NCI-H1436 treated with DMSO at 0.1 percent for 48 hours (cell line): ENCODE results near the gene ZNF280A.

Source experiments
- DNase-seq: peaks from one replicate; lab custom pipeline; 2025; lab: John Stamatoyannopoulos, UW

ZNF280A gene

DNA sequence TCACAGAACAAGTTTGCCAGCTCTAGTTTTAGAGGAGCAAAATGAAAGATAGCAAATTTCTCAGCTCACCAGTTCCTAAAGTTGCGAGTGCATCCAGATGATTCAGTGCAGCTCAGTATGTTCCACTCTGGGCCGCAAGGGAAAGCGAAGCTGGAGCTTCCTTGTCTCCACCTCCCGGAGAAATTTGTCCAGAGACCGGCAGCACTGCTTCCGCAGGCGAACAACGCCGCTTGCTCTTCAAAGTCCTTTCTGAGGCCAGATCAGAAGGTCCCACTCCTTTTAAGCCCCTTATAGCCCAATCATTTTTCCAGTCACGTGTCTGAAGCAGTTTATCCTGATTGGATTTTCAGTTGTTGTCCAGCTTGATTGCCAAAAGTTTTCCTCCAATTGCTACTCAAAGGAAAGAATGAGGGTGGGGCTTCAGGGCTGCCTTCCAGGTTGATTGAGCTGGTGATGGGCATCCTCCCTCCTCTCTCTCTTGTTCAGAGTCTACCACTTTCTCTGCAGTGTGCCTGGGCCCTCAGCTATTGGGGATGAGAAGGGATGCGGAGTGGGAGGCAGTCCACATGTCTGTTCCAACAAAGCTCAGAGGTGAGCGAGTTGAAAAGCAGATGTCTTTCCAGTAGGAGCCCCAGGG, at the start of gene ZNF280A:
TSS of gene ZNF280A (minus strand) at position 251 of the 637 bp plus-strand sequence. CDS start 4,640 bp downstream, outside the sequence.
- no peak for DNase-seq

GRCh38 chr22:22569218-22569617, 49.1 kb upstream of the ZNF280A start:
- DNase-seq: no peak

GRCh38 chr22:22565981-22566380, 45.9 kb upstream of the ZNF280A start:
- no peak for DNase-seq

DNA sequence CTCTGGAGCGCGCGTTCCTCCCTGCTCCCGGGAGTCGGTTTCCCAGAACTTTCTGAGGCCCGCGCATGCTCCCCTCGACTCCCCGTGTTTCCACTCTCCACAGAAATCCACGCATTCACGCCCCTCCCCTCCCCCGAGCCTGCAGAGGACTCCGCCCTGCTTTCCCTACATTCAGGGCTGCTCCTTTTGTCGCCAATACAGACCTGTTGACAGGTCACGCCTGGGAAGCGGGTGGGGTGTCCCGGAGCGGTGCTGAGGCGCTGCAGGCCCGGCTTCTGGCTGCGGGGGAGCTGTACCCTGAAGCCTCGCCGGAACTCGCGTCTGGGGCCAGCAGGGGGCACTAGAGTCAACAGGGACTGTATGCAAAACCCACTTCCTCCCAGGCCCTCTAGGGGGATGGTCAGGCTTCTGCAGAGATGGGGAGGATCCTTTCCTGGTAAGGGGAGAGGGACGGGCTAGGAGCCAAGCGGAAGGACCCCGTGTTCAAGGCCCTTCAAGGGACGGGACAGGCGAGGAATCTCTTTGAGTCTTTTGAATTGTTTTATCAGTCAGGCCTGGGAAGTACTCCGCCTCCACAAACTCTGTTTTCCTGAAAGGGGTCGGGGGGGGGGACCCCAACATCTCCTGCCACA, 39.0 kb upstream of the ZNF280A start, which contains the start of gene PRAME:
TSS of gene PRAME (minus strand) at position 294 of the 632 bp plus-strand sequence. CDS start 2,433 bp downstream, outside the sequence.
- DNase-seq: peak; percentile 56

- no peak for DNase-seq
Observed at GRCh38 chr22:22558071-22558971, 38.3 kb upstream of the ZNF280A start.

- no peak for DNase-seq
Observed at GRCh38 chr22:22556995-22557925, 37.2 kb upstream of the ZNF280A start.

- no peak for DNase-seq
Observed at GRCh38 chr22:22556578-22556977, 36.5 kb upstream of the ZNF280A start.

- DNase-seq: no peak
Observed at GRCh38 chr22:22555596-22555995, 35.5 kb upstream of the ZNF280A start.

DNA sequence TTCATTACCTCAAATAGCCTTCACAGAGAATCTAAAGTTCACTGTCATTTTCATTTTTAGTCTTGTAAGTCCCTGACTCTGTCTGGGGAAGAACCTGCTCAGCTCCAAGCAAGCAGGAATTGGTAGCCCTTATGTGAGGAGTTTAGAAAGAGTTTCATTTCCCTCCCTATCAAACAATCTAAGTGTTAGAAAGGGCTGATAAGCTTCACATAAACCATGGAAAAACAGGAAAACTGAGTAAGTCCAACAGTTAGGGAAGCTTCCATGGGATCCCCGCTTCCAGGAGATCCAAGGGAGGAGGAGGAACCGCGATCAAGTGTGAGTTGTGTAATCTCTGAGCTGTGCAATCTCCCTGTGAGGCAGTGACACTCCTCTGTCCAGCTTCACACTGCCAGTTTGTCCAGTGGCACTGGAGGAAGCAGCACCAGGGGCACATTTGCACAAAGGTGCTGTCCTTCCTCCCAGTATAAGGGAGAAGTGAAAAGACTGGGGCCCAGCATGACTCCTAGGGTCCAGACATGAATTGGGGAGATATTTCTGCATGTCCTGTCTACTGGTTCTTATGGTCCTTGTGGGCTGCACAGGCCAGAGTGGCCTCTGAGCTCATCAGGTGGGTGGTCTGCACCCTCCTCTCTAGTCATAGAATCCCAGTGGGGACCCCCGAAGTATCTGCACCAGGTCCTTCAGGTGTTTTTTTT, 34.7 kb upstream of the ZNF280A start:
- no peak for DNase-seq

DNA sequence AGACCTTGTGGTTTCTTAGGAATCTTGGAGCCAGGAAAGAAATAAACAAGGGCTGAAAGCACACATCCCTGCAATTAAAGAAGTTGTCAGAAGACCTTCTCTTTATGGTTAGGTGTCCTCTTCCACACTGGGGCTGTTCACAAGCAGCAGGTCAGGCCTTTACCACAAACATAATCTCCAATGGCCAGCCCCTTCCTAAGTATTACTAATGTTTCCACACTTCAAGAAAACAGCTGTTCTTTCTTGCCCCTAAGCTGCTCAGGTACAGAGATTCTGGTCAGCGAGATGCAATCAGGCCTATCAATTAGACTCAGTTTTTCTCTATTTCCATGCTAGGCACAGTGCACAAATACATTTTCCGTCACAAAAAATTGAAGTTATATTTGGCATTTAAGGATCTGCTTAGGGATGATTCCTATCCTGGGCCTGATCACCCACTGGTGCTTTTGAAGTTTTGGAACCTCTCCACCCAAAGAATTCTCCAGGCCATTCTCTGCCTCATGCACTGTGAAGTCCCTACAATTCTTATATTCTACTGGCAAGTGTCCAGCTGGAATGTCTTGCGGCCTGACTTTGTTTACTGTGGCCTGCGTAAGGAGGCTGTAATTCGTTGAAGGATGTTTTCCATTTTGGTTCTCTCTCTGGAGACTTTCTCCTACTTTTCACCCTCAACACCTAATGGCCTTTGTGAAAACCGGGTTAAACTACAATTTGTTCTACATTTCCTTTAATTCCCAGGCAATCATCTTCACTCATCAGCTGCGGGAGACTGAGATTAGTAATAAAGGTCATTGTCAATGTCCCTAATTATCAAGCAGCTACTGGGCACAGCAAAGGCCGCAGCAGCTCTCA, 33.9 kb upstream of the ZNF280A start:
- no peak for DNase-seq

- DNase-seq: no peak
Observed at GRCh38 chr22:22553141-22553540, 33.1 kb upstream of the ZNF280A start.

DNA sequence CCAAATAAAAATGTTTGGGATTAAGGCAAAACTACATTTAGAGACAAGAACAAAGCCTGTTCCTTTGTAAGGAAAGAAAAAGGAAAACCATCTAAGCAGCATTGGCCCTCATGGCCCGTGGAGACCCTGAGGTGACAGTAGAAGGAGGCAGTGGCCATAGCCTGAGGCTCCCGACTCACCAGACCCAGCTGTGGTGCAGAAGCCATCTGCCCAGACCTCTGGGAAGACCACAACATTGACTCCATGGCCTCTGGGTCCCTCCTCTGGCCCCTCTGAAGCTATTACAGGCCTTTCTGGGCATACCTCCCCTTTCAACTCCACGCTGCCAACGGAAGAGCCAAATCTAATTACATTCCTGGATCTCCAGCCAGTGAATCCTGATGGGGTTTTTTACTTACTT, 32.6 kb upstream of the ZNF280A start:
- no peak for DNase-seq

GRCh38 chr22:22550789-22551434, 30.8 kb upstream of the ZNF280A start:
- DNase-seq: no peak

GRCh38 chr22:22548910-22549309, 28.8 kb upstream of the ZNF280A start:
- no peak for DNase-seq

- DNase-seq: no peak
Observed at GRCh38 chr22:22548317-22548716, 28.2 kb upstream of the ZNF280A start.

GRCh38 chr22:22547692-22548300, 27.7 kb upstream of the ZNF280A start:
- DNase-seq: no peak

DNA sequence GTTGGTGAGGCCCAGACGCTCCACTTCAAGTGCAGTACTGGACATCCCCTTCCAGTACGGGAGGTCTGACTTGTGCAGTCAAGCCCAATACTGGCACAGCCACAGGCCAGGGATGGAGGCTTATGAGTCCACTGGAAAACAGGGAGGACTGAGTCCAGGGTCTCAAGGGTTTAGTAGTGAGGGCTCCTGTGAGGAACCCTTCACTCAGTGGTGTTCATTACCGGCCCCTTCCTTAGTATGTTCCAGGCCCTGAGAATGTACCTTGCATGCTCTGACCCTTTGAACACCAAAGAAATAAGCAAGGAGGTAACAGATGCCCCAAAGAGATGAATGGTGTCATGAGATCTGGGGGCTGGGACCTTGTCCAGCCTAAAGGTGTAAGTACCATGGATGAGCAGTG, 27.2 kb upstream of the ZNF280A start:
- no peak for DNase-seq

DNA sequence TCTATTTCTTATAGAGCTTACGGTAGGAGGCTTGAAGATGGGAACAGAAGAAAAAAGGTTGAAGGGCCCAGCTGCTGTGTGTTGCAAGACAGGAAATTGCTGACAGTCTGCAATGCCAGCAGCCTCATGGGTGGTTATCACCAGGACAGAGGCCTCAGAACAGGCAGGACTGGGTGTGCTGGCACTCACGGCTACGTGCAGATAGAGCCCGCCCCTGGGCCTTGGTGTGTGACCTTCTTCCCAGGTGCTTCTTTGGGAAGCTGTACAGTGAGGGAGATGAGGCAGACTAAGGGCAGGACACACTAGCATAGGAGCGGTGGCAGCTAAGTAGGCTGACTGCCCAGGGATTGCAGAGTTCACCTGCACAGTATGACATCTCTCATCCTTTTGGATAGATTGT, 26.4 kb upstream of the ZNF280A start:
- DNase-seq: no peak

DNA sequence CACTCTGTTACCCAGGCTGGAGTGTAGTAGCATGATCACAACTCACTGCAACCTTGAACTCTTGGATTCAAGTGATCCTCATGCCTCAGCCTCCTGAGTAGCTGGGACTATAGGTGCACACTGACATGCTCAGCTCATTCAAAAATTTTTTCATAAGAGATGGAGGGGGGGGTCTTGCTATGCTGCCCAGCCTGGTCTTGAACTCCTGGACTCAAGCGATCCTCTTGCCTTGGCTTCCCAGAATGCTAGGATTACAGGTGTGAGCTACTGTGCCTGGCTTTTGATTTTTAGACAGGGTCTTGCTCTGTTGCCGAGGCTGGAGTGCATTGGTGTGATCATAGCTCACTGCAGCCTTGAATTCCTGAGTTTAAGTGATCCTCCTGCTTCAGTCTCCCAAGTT, 25.0 kb upstream of the ZNF280A start:
- DNase-seq: no peak
